ENCODE results near the gene NDFIP1. TPM values are rescaled to one million over a fixed set of nuclear protein-coding genes. Genes with fewer than 3 reads are reported as not detected.

NDFIP1 gene
- total and polyA plus RNA-seq, 10 of the 15 experiments (the other 5 are each of a cell fraction or from before 2014, with no cell fraction given), result 0.08 to 2.7 (median 0.92) TPM

GRCh38 chr5:142079306-142079721 lies 29.3 kb upstream of the NDFIP1 start:
- H3K27ac ChIP-seq (ENCODE audit: control insufficient read depth, insufficient read depth), result no peak overlapping the region
- no peak overlapping the region for H3K4me3 ChIP-seq
- no peak for FAIRE-seq
- TF ChIP-seq EZH2 (IDR thresholded peaks at IDR 0.05; ENCODE audit: borderline replicate concordance, control insufficient read depth, low read depth, low read length) (no peak), ZNF274 (IDR thresholded peaks at IDR 0.05; ENCODE audit: insufficient read depth, insufficient read length) (no peak), JUNB (IDR thresholded peaks at IDR 0.05) (no peak)
- SMC1A ChIA-PET (ENCODE audit: uncharacterized antibody, unreplicated experiment), result no interaction called here
- CTCF ChIA-PET, result no interaction called here
- WGBS (ENCODE audit: insufficient coverage, insufficient replicate concordance, low lambda C conversion rate, missing lambda C conversion rate), result 54% methylated on average over 6 of the region's 6 CpGs
- no peak for ATAC-seq
- no peak for DNase-seq (ENCODE audit: low read depth, low spot score)
- H3K27me3 ChIP-seq (replicated peaks in 1 of 2; ENCODE audit: control insufficient read depth in 2 of 2, insufficient read depth in 2 of 2, low read length in 1 of 2), result no peaks in the 10 kb centered on the region; a peak in 1 of 4 replicates
- intact Hi-C loops (cut with micrococcal nuclease; ENCODE audit: unreplicated experiment) (no loop called here), in situ Hi-C loops (cut with MboI) (no loop called here)
- RAD21 ChIA-PET (ENCODE audit: unreplicated experiment), result no interaction called here
- H3K9ac ChIP-seq (ENCODE audit: control insufficient read depth, insufficient read depth, low read length), result no peak overlapping the region
- no peaks in the 10 kb centered on the region for H3K79me2 ChIP-seq (ENCODE audit: control insufficient read depth, insufficient read depth, low read length)
- no peak overlapping the region for H2AFZ ChIP-seq (ENCODE audit: control insufficient read depth, low read depth, low read length)
- no peak overlapping the region for H3K4me2 ChIP-seq (ENCODE audit: control insufficient read depth, insufficient read depth)
- H3K36me3 ChIP-seq (ENCODE audit: control insufficient read depth in 2 of 2, insufficient read depth in 2 of 2, low read length in 1 of 2), result no peaks in the 10 kb centered on the region
- H3K9me3 ChIP-seq (replicated peaks; ENCODE audit: control insufficient read depth, insufficient read depth, low read length), result no peaks in the 10 kb centered on the region
- H4K20me1 ChIP-seq (ENCODE audit: control insufficient read depth, insufficient read depth), result no peaks in the 10 kb centered on the region
- POLR2A ChIA-PET, result no interaction called here
- H3K4me1 ChIP-seq (ENCODE audit: control insufficient read depth, insufficient read depth, low read length), result no peaks in the 10 kb centered on the region
- no TSS peak for BruUV-seq (replicated peaks)

- Histone ChIP-seq H3K36me3 (ENCODE audit: control insufficient read depth in 2 of 2, insufficient read depth in 2 of 2, low read length in 1 of 2) (no peaks in the 10 kb centered on the region), H4K20me1 (ENCODE audit: control insufficient read depth, insufficient read depth) (no peaks in the 10 kb centered on the region), H3K4me1 (ENCODE audit: control insufficient read depth, insufficient read depth, low read length) (no peaks in the 10 kb centered on the region), H2AFZ (ENCODE audit: control insufficient read depth, low read depth, low read length) (no peak overlapping the region), H3K9me3 (replicated peaks; ENCODE audit: control insufficient read depth, insufficient read depth, low read length) (no peaks in the 10 kb centered on the region), H3K27me3 (replicated peaks in 1 of 2; ENCODE audit: control insufficient read depth in 2 of 2, insufficient read depth in 2 of 2, low read length in 1 of 2) (no peaks in the 10 kb centered on the region; a peak in 2 of 4 replicates), H3K4me2 (ENCODE audit: control insufficient read depth, insufficient read depth) (no peak overlapping the region), H3K27ac (ENCODE audit: control insufficient read depth, insufficient read depth) (no peak overlapping the region), H3K79me2 (ENCODE audit: control insufficient read depth, insufficient read depth, low read length) (no peaks in the 10 kb centered on the region), H3K4me3 (no peak overlapping the region), H3K9ac (ENCODE audit: control insufficient read depth, insufficient read depth, low read length) (no peak overlapping the region)
- ChIA-PET SMC1A (ENCODE audit: uncharacterized antibody, unreplicated experiment) (no interaction called here), CTCF (no interaction called here), RAD21 (ENCODE audit: unreplicated experiment) (no interaction called here), POLR2A (no interaction called here)
- FAIRE-seq (no peak), DNase-seq (ENCODE audit: low read depth, low spot score) (no peak), ATAC-seq (no peak)
- in situ Hi-C loops (cut with MboI), result no loop called here
- no TSS peak for BruUV-seq (replicated peaks)
- 46% methylated on average over 7 of the region's 7 CpGs for whole genome bisulfite sequencing (ENCODE audit: insufficient coverage, insufficient replicate concordance, low lambda C conversion rate, missing lambda C conversion rate)
- TF ChIP-seq JUNB (IDR thresholded peaks at IDR 0.05), result no peak
- TF ChIP-seq MEF2A (IDR thresholded peaks at IDR 0.05; ENCODE audit: insufficient read depth, low read depth, low read length), result no peak
- TF ChIP-seq EP300 (IDR thresholded peaks at IDR 0.05; ENCODE audit: borderline replicate concordance in 1 of 2, control insufficient read depth in 1 of 2, low read depth in 2 of 2, low read length in 2 of 2), result no peak
- no peak for TF ChIP-seq POLR2AphosphoS2 (IDR thresholded peaks at IDR 0.05; ENCODE audit: low read depth, low read length)
- TF ChIP-seq BMI1 (IDR thresholded peaks at IDR 0.05; ENCODE audit: borderline replicate concordance), result no peak
- no peak for TF ChIP-seq ZNF274 (IDR thresholded peaks at IDR 0.05; ENCODE audit: insufficient read depth, insufficient read length)
- TF ChIP-seq USF1 (IDR thresholded peaks at IDR 0.05; ENCODE audit: borderline replicate concordance, extremely low read length, insufficient read depth, low read depth, low read length), result no peak
- intact Hi-C loops (cut with micrococcal nuclease; ENCODE audit: unreplicated experiment), result no loop called here
Observed at GRCh38 chr5:142080248-142080647, 28.3 kb upstream of the NDFIP1 start.

All from GM12878 (cell line).